HG03469 (cell line): ENCODE results near the gene IL17B.

Experiments
- ATAC-seq: cut with Tn5 transposase; IDR thresholded peaks from one replicate; pipeline ENCODE4 v1.9.1; 2021; ENCODE audit warnings: mild to moderate bottlenecking, moderate library complexity, moderate number of reproducible peaks; ENCODE audit not compliant: unreplicated experiment

Gene IL17B

DNA sequence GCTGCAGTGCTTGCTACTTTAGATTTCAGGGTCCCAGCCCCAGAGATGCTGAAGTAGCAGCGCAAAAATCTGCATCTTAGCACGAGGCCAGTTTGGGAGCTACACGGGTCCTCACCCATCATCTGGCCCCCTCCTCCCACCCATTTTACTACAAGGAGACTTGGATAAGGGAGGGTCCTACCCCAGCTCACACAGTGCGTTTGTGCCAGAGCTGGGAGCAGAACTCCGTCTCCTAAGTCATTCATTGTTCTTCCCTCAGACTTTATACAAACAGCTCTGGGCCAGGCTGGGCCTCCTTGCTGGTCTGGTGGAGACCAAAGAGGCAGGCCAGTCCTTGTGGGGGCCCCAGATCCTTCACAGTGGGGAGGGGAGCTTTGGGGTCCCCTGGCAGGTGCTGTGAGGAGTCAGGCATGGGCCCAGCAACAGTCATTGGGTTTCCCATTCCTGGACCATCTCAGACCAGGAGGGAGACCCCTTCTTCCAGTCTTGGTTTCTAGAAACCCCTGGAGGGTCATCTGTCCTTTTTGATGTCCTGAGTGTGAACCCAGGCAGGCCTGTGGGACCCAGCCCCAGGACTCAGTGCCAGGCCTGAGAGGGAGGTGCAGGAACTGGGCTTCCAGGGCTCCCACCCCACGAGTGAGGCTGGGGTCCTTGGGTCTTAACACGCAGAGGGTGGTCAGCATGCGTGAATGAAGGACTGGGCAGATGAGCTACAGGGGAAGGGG lies 2.3 kb upstream of the IL17B start:
- no peak for ATAC-seq

DNA sequence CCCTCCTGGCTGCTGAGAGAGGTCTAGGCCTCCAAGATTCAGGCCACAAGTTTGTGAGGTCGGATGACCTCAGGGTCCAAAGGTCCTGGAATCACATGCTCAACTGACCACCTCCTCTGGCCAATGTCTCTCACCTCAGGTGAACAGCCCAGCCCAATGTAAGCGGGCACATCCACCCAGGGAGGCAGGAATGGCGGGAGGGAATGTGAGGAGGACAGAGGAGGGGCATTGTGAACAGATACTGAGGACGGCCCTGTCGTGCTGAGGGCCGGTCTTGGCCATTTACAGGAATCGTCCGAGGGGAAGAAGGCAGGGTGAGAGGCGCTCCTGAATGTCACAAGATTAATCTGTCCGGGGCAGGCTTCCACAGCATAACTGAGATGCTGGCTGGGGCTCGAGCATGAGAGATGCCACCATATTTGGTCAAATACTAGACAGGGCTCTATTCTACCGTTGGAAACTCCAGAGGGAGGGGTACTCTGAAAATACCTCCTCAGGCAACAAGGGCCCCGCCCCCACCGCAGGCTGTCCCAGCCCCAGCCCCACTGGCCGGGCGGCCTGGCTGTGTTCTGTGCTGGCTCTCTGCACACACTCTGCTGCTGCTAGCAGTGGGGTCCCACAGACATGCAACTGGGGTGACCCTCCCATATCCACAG lies 1.5 kb upstream of the IL17B start:
- no peak for ATAC-seq

DNA sequence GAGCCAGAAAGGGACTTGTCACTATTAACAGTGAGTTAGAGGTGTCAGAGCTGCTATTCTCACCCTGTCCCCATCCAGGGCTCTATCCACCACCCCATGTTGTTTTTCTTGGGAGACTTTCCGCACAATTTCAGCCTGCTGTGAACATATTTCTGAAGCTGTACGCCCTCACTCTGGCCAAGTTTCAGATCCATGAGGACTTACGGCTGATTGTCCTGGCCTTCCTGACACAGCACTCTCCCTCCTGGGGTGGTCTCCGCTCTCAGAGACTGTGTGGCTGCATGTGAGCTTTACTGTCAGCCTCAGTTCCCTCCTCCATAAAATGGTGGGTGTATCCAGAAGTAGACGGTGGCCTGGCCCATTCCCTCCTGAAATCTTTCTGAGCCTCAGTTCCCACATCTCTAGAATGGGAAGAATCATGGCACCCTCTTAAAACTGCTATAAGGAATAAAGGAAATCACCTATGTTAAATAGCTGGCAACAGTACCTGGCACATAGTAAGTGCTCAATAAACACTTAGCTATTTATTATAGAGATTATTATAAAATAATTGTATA lies 804 bp upstream of the IL17B start:
- ATAC-seq: no peak

DNA sequence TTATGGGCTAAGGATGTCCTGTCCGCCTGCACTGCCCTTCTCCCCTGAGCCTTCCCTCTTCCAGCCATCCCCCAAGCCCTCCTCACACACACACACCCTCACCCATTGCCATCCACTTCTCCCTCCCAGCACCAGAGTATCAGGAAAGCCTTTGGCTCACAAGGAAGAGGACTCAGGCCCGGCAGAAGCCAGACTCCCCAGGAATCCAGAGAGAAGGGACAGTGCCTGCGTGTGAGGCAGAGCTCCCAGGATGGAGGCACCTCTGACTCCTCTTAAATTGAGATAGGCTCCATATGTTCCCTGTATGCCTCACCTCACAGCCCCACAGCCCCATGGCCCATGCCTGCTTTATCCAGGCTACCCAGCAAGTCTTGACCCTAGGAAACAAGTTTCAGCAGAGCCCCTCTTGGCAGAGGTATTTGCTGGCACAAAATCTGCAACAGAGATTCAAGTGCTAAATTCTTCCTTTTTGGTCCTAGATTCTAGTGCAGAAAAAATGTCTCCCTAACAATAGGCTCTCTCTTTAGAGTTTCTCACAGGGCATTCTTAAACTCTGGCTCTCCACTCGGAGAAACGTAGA lies 761 bp downstream of the IL17B start:
- no peak for ATAC-seq

DNA sequence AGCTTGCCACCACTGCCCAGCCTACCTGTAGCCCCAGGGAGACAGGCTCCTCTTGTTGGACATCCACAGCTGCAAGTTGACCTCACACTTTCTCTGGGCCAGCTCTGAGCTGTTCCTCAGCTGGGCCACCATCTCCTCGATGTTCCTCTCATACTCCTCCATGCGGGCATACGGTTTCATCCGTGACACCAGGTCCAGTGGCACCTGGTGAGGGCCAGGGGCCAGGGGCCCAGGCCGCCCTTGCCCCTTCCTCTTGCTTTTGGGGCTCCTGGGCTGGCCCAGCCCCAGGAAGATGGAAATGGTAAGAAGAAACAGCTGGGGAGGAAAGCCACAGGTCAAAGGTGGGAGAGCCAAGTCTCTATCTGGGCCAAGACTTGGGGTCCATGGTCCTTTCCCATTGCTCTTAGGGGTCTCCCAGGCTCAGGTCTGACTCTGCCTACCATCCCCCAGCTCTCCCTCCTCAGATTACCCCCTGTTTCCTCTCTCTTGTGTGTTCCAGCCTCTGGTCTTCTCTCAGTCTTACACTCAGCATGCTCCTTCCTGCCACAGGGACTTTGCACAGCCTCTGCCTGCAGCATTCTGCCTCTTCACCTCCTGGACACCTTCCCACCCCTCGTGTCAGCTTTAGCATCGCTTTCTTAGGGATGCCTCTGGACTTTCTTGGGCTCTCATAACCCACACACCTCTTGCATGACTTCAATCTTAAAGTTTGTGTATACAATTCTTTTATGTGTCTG lies 2.2 kb downstream of the IL17B start:
- ATAC-seq: no peak

DNA sequence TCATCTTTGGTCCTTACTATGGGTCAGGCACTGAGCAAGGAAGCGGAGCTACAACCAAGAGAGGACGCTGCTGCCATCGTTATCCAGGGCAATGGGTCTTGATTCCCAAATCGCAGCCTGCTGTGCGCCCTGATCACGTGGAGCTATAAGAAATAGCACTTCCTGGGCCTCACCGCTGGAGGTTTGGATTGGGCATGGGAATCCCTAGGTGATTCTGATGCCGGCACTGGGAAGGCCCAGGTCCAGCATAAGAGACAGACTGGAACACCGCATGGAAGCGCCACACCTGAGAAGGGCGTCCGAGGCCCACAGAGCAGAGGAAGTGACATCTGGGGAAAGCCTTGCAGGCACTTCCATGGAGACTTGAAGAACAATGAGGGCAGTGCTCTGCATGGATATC lies 3.0 kb downstream of the IL17B start:
- no peak for ATAC-seq

DNA sequence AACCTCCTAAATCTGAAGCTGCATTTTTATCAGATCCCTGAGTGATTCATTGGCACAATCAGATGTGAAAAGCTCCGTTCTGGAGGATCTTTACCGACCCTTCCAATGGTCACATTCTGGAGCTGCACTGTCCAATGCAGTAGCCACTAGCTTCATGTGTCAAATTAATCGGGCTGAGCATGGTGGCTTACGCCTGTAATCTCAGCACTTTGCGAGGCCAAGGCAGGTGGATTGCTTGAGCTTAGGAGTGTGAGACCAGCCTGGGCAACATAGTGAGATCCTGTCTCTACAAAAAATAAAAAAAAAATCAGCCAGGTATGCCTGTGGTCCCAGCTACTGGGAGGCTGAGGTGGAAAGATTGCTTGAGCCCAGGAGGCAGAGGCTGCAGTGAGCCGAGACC lies 3.7 kb downstream of the IL17B start:
- ATAC-seq: no peak

DNA sequence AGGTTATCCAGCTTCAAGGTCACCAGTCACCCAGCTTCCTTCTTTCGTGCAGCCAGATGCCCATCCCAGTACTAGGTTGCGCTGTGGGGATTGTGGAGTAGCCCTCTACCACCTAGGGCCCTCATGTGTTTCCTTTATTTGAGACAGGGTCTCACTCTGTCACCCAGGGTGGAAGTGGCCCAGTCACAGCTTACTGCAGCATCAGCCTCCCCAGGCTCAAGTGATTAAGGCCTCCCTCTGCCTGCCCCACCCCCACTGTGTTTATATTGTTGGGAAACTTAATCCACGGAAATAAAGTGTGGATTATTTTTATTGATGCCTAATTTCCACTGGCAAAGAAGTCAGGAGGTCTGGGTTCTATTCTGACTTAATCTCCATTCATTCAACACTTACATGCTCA lies 4.3 kb downstream of the IL17B start:
- ATAC-seq: no peak

DNA sequence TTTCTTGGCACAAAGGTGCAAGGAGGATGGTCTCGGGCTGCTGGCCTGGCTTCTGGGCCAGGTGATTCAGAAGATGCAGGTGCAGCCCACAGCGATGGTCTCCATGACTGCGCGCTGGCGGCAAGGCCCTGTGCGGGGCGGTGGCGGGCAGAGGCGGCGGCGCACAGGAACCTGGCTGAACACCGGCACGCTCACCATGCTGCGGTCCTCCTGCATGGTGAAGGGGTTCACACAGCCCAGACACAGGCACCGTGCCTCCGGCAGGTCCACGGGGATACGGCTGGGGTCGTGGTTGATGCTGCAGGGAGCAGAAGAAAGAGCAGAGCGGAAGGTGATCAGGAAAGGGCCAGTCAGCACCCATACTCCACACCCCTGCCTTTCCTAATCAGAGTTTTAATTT lies 4.8 kb downstream of the IL17B start:
- no peak for ATAC-seq

DNA sequence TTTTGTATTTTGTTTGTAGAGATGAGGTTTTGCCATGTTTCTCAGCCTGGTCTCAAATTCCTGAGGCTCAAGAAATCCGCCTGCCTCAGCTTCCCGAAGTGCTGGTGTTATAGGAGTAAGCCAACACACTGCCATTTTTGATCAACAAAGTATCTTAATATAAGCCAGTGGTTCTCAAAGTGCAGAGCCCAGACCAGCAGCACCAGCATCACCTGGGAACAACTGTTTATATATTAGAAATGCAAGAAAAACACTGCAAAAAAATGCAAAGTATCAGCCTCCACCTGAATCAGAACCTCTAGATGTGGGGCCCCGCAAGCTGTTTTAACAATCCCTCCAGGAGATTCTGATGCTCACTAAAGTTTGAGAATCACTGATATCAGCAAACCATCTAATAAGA lies 6.2 kb downstream of the IL17B start:
- ATAC-seq: no peak

DNA sequence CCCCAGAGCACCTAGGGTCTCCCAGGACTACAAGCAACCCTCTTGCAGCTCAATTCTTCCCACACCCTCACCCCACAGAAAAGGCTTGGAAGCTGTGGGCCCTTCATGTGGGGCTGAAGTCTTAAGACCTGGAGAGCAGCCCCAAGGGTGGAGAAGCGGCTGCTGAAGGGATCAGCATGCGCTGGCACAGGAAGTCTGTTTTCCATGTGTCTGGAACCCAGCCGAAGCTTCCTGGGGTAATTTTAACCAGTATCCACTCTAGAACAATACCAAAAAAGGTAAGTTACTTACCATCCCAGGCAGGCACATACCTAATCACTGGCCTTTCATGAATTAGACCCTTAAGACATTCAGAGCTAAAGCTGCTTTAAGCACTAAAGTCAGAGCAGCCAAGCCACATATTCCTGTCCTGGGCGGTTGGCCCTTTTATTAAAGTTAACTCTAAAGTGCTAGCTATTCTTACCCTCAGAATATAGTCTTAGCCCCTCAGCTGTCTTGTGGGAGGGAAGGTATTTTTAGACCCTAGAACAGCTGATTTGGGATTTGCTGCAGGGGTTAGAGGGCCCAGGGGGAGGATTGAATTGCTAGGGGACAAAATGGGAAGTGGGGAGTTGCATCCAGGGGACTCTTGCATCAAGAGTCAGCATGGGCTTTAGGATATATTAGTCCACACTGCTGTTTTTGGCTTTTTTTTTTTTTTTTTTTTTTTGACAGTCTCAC lies 6.9 kb downstream of the IL17B start:
- ATAC-seq: no peak

DNA sequence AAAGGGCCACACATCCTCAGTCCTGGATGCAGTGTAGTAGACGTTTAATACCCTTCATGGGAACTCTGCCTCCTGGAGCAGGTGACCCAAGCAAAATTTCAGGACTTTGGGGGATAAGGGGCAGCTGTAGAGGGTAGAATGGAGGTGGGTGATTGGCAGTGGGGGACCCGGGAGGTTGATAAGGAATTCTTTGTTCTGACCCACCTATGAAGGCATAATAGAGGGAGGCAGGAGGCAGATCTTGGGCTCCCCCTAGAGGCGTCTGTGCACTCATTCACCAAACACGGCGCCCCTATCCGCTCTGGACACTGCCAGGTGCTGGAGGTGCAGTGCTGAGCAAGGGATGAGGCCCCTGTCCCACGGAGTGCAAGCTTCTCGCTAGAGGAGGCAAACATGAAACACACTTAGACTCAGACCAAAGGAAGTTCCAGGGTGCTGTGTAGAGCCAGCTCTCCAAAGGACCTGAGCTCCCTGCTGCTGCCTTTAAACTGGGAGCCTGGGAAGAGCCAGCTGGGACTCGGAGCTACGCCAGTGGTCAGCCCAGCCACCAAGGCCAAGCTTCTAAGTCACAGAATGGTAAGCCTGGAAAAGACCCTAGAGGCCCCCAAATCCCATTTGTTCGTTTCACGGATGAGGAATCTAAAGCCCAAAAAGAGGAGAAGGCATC lies 7.7 kb downstream of the IL17B start:
- ATAC-seq: peak; percentile 63

DNA sequence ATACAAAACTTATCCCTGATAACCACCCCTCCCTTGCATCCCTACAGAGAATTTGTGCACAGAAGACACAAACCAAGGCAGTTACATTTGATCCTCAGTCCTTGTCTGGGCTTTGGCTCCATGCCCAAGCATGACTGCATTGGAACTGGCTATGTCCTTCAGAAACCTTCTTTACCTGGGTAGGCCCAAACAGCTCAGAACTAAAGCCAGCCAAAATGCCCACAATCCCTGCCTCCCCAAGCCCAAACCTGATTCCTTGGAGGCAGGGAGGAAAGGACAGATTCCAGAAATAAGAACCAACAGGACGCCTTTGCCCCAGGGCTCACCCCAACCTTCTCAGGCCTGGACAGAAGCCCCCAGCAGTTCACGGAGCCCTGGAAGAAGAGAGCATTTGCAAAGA lies 8.2 kb downstream of the IL17B start:
- ATAC-seq: no peak

DNA sequence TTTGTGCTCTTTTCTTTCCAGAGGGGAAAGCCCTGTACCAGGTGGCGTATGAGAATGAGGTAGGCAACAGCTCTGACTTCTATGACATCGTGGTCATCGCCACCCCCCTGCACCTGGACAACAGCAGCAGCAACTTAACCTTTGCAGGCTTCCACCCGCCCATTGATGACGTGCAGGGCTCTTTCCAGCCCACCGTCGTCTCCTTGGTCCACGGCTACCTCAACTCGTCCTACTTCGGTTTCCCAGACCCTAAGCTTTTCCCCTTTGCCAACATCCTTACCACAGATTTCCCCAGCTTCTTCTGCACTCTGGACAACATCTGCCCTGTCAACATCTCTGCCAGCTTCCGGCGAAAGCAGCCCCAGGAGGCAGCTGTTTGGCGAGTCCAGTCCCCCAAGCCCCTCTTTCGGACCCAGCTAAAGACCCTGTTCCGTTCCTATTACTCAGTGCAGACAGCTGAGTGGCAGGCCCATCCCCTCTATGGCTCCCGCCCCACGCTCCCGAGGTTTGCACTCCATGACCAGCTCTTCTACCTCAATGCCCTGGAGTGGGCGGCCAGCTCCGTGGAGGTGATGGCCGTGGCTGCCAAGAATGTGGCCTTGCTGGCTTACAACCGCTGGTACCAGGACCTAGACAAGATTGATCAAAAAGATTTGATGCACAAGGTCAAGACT lies 11.0 kb downstream of the IL17B start:
- no peak for ATAC-seq

DNA sequence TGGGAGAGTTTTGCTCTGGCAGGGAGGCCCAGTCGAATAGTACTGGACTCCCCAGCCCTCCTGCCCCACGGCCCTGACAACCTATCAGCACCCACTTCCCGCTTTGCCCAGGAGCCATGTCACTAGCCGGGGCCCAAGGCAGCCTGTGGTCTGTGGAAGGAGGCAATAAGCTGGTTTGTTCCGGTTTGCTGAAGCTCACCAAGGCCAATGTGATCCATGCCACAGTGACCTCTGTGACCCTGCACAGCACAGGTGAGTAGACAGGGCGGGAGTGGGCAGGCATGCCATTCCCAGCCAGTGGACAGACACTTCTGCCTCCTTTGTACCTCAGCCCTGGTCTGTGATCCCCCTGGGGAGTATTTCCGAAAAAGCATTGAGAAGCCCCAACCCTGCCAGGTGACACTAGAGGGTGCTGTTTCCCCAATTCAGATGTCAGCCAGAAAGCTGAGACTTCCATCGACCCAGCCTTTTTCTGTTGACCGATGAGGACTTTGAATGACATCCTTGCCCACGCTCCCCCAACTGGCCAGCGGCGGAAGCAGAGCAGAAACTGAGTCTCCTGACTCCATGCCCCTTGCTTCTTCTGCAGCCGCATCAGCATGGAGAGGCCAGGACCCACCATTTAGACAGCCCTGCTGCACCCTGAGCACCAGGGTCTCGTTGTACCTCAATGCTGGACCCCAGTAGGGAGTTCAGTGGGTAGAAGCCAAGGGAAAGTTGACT lies 11.7 kb downstream of the IL17B start:
- no peak for ATAC-seq

DNA sequence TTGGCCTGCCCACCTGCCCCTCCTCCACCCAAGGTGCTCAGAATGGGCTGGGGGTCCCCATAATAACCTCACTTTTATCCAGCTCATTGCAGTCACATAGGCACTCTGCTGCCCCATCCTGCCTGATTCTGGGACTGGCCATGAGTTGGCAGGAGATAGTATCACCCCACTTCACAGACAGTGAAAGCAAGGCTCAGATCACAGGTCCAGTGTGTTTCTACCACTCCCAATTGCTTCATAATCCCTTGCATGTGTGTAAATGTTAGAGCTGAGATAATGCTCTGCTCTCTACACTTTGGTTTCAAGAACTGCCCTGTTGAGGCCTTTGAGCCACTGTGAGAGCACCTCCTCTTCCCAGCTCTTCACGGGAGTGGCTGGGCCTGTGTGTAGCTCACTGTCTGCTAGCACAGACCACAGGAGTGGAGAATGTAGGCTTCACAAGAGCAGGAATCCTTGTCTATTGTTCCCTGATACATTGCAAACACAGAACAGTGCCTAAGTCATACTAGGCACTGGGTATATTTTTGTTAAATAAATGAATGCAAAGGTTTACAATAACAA lies 12.8 kb downstream of the IL17B start:
- ATAC-seq: no peak

DNA sequence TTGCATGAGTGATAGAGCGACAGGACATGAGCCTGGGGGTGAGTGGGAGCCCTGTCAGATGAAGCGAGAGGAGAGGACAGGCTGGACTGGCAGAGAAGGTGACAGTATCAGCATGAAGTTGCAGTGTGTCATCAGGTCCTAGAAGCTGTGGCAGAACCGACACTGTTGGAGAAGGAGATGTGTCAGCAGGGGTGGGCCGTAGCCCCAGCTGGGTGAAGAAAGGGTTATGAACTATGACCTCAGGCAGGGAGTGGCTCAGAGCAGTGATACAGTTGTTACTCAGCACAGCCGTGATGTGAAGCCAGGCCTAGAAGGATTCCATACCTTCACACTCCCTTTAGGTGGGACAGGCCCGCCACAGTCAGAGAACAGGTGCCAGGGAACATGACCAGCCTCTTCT lies 13.7 kb downstream of the IL17B start:
- ATAC-seq: no peak

DNA sequence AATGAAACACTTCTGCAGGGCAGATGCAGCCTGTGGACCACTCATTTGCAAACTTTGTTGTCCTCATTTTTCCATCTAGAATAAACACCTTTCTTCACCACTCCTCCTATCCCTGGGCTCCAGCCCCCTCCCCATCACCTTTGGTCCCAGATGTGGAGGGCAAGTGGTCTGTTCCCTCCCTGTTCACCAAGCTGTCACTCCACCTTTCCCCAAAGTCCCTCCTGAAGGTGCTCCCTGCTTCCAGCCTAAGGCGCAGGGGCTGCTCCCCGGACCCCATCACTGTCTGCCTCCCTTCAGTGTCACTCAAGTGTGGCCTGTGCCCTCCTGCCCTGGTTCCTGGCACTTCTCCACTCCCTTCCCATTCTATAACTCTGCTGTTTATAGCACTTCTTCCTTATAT lies 14.4 kb downstream of the IL17B start:
- no peak for ATAC-seq

DNA sequence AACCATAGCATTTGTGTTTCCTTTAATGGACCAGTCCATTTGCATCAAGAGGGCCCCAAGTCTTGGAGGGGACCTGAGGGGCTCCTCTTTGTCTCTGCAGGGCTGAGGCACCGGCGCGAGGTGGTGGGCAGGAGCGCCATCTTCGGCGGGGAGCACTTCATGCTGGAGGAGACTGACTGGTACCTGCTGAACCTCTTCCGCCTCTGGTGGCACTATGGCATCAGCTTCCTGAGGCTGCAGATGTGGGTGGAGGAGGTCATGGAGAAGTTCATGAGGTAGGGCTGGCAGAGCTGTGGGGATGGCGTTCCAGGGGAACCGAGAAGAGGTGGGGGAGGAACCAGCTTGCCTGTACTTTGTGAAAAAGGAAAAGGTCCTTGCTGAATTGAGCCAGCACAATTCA lies 15.2 kb downstream of the IL17B start:
- no peak for ATAC-seq
